Measurements from ENCODE around the gene MRPL44. TPM values are rescaled to one million over a fixed set of nuclear protein-coding genes. Genes with fewer than 3 reads are reported as not detected.
A peak's percentile ranks its signal among the peaks of the same experiment; 100 is the strongest.

Gene MRPL44
- total RNA-seq, 1 experiment from 2014 or later: 66.4 TPM

DNA sequence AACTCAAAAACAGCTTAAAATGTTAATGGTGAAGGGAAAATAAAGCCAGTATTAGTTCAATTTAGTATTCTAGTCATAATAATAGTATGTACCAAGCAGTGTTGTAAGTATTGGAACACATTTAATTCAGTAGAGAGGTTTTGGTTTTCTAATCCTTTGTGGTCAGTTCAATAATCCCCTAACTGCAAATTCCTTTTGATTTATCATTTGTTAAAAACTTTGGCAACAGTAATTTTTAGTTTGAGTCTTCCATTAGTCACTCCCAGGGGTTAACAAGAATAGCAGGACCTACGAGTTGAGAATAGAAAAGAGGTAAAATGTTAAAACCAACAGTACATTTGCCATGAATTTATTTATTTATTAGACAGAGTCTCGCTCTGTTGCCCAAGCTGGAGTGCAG is 10.7 kb downstream of the MRPL44 start:
- no peak overlapping the region for H3K27ac ChIP-seq
- peak in 1 of 2 experiments; percentile 57 for DNase-seq
- peaks cover 16% of the 10 kb centered on the region; the same call in 1 of the 2 replicates for H3K79me2 ChIP-seq (ENCODE audit: low read depth)
- POLR2A ChIA-PET (ENCODE audit: unreplicated experiment): interaction anchor here (0.6 kb wide), 1 partner anchor 64 kb away, joined by 5 read pairs; no protein-coding TSS in a partner anchor
- no TSS peak for BruUV-seq (replicated peaks)
- no peak overlapping the region for H3K4me3 ChIP-seq
- H4K20me1 ChIP-seq (ENCODE audit: insufficient read depth): peaks cover 5% of the 10 kb centered on the region; the same call in 1 of the 2 replicates
- H3K9me3 ChIP-seq (ENCODE audit: insufficient read depth, low read depth): no peaks in the 10 kb centered on the region
- CTCF ChIA-PET: interaction anchor here (0.6 kb wide), 1 partner anchor 604 kb away, joined by 6 read pairs; no protein-coding TSS in a partner anchor
- H3K4me2 ChIP-seq: no peak overlapping the region
- H3K36me3 ChIP-seq (ENCODE audit: low read depth): peaks cover 42% of the 10 kb centered on the region
- H3K27me3 ChIP-seq (ENCODE audit: insufficient read depth, low read depth): no peaks in the 10 kb centered on the region
- intact Hi-C loops (cut with micrococcal nuclease; ENCODE audit: unreplicated experiment): no loop called here
- no peaks in the 10 kb centered on the region for H3K9me2 ChIP-seq (ENCODE audit: insufficient read depth)
- no peak overlapping the region for H2AFZ ChIP-seq
- H3K4me1 ChIP-seq (replicated peaks; ENCODE audit: insufficient read depth): no peaks in the 10 kb centered on the region
- peaks cover 37% of the 10 kb centered on the region for H3F3A ChIP-seq (ENCODE audit: insufficient read depth, low read depth)
- TF ChIP-seq EZH2 (IDR thresholded peaks at IDR 0.05; ENCODE audit: low read depth) (no peak), CTCF (conservative IDR thresholded peaks at IDR 0.05) (no peak)

DNA sequence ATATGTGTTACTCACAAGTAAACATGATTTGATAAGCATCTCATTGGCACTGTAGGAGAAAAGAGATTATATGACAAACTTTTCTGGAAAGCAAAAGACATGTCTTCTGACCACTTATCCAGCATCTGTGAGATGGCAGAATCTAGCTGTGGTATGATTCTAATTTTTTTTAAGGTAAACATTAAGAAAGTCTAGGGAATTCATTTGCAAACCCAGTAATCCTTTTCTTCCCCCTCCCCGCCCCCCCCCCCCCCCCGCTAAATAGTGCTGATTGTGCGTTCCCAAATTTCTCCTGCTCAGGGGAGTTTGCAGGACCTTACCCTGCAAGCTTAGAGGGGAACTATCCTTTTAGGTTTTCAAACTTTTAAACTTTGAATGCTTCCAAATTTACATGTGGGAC is 12.1 kb downstream of the MRPL44 start:
- peaks cover 32% of the 10 kb centered on the region for H3K36me3 ChIP-seq (ENCODE audit: low read depth)
- no peak overlapping the region for H2AFZ ChIP-seq
- no peaks in the 10 kb centered on the region for H3K9me3 ChIP-seq (ENCODE audit: insufficient read depth, low read depth)
- no TSS peak for BruUV-seq (replicated peaks)
- no peak for TF ChIP-seq EZH2 (IDR thresholded peaks at IDR 0.05; ENCODE audit: low read depth)
- no peak for TF ChIP-seq CTCF (conservative IDR thresholded peaks at IDR 0.05)
- intact Hi-C loops (cut with micrococcal nuclease; ENCODE audit: unreplicated experiment): no loop called here
- H3K79me2 ChIP-seq (ENCODE audit: low read depth): 0 out of 2 replicates have a peak, but pooled peaks cover 4% of the 10 kb centered on the region
- ChIA-PET CTCF (interaction anchor here (0.6 to 3.2 kb wide), 12 partner anchors 9 to 809 kb away, joined by 3 to 53 read pairs (median 4); no protein-coding TSS in a partner anchor), POLR2A (ENCODE audit: unreplicated experiment) (interaction anchor here (0.7 kb wide), 1 partner anchor 72 kb away, joined by 3 read pairs; no protein-coding TSS in a partner anchor)
- H3K27me3 ChIP-seq (ENCODE audit: insufficient read depth, low read depth): no peaks in the 10 kb centered on the region
- H3K9me2 ChIP-seq (ENCODE audit: insufficient read depth): no peaks in the 10 kb centered on the region
- peaks cover 31% of the 10 kb centered on the region for H3F3A ChIP-seq (ENCODE audit: insufficient read depth, low read depth)
- no peak overlapping the region for H3K27ac ChIP-seq
- H3K4me1 ChIP-seq (replicated peaks; ENCODE audit: insufficient read depth): no peaks in the 10 kb centered on the region
- peaks cover 5% of the 10 kb centered on the region; the same call in 1 of the 2 replicates for H4K20me1 ChIP-seq (ENCODE audit: insufficient read depth)
- H3K4me3 ChIP-seq: no peak overlapping the region
- H3K4me2 ChIP-seq: no peak overlapping the region
- no peak for DNase-seq

GRCh38 chr2:223969856-223970255 is 12.6 kb downstream of the MRPL44 start:
- Histone ChIP-seq H3K9me2 (ENCODE audit: insufficient read depth) (no peaks in the 10 kb centered on the region), H3K4me1 (replicated peaks; ENCODE audit: insufficient read depth) (no peaks in the 10 kb centered on the region), H3K79me2 (ENCODE audit: low read depth) (no peaks in the 10 kb centered on the region), H3F3A (ENCODE audit: insufficient read depth, low read depth) (peaks cover 31% of the 10 kb centered on the region), H3K36me3 (ENCODE audit: low read depth) (peaks cover 26% of the 10 kb centered on the region), H3K27ac (no peak overlapping the region), H3K9me3 (ENCODE audit: insufficient read depth, low read depth) (no peaks in the 10 kb centered on the region), H3K4me2 (no peak overlapping the region), H3K27me3 (ENCODE audit: insufficient read depth, low read depth) (no peaks in the 10 kb centered on the region), H4K20me1 (ENCODE audit: insufficient read depth) (peaks cover 1% of the 10 kb centered on the region; the same call in 1 of the 2 replicates), H2AFZ (no peak overlapping the region), H3K4me3 (no peak overlapping the region)
- CTCF ChIA-PET: interaction anchor here (0.5 to 3.2 kb wide), 27 partner anchors 9 to 1697 kb away, joined by 3 to 53 read pairs (median 5); partner anchors contain the start of gene MRPL44
- DNase-seq: no peak
- POLR2A ChIA-PET (ENCODE audit: unreplicated experiment): no interaction called here
- intact Hi-C loops (cut with micrococcal nuclease; ENCODE audit: unreplicated experiment): loop anchor here (1.0 to 10.0 kb wide), 8 partner anchors 68 to 1690 kb away; no protein-coding TSS in a partner anchor
- TF ChIP-seq EZH2 (IDR thresholded peaks at IDR 0.05; ENCODE audit: low read depth): no peak
- no peak for TF ChIP-seq CTCF (conservative IDR thresholded peaks at IDR 0.05)
- no TSS peak for BruUV-seq (replicated peaks)

Measured in PC-9 (cell line).